Stimulated activated memory B cell treated with anti-CD40 and anti-IgM and Interleukin-4, amounts not matched to agents 10 μg/mL and 1 μg/mL and 100 μg/mL, for 72 hours (primary cell): ENCODE measurements around the gene GRWD1.

Source experiments
- ATAC-seq: fragments of 150-1000 bp; cut with Tn5 transposase; 2 replicates; pipeline ENCODE4 v1.10.0; 2021
- H3K27ac Mint-ChIP-seq: one replicate; pipeline ENCODE4 v1.8.0; 2022; ENCODE audit warnings: mild to moderate bottlenecking, mixed read lengths
- H3K27me3 Mint-ChIP-seq: one replicate; pipeline ENCODE4 v1.8.0; 2022; ENCODE audit warnings: mixed read lengths
- H3K36me3 Mint-ChIP-seq: one replicate; pipeline ENCODE4 v1.8.0; 2022; ENCODE audit warnings: mixed read lengths
- H3K4me1 Mint-ChIP-seq: one replicate; pipeline ENCODE4 v1.8.0; 2022; ENCODE audit warnings: mixed read lengths
- H3K4me3 Mint-ChIP-seq: one replicate; pipeline ENCODE4 v1.8.0; 2022; ENCODE audit warnings: mild to moderate bottlenecking, moderate library complexity, mixed read lengths
- H3K9me3 Mint-ChIP-seq: one replicate; pipeline ENCODE4 v1.8.0; 2022; ENCODE audit warnings: mixed read lengths

Gene GRWD1

DNA sequence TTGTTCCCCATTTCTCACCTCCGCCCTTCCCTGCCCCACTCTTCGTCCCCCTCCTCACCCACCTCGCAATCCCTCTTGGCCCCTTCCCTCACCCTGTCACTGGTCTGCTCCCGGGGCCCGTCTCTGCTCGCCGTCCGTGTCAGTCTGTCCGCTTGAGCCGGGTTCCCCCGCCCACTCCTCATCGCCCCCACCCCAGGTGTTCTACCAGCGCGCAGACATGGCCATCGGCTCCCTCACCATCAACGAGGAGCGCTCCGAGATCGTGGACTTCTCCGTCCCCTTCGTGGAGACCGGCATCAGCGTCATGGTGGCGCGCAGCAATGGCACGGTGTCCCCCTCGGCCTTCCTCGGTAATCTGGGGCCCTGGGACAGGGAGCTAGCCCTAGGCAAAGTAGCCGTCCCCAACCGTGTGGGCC, 30.0 kb upstream of the GRWD1 start:
- ATAC-seq: no peak
- Mint-ChIP-seq H3K36me3 (no peaks in the 10 kb centered on the region), H3K27ac (no peak overlapping the region), H3K4me1 (peaks cover 21% of the 10 kb centered on the region), H3K4me3 (no peak overlapping the region), H3K9me3 (no peaks in the 10 kb centered on the region), H3K27me3 (peaks cover 67% of the 10 kb centered on the region)

DNA sequence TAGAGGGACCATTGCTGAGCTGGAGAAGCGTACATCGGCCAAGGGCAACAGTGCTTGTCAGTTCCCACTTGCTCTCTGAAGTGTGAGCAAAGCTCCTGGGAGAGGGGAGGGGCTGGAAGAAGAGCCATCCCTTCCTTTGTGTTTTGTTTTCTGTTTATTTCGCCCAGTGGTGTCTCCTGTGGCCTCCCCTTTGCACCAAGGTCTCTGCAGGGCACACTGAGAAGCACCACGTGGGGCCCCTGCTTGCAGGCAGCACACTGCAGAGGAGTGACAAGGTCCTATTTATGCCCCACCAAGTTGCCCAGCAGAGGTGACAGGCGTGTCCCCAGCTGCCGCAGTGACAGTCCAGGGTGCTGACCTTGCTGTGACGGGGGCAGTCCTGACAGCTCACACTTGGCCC, 28.4 kb upstream of the GRWD1 start:
- H3K4me1 Mint-ChIP-seq: peaks cover 21% of the 10 kb centered on the region
- no peak overlapping the region for H3K4me3 Mint-ChIP-seq
- H3K36me3 Mint-ChIP-seq: no peaks in the 10 kb centered on the region
- H3K27ac Mint-ChIP-seq: no peak overlapping the region
- no peak for ATAC-seq
- H3K9me3 Mint-ChIP-seq: no peaks in the 10 kb centered on the region
- H3K27me3 Mint-ChIP-seq: peaks cover 59% of the 10 kb centered on the region

DNA sequence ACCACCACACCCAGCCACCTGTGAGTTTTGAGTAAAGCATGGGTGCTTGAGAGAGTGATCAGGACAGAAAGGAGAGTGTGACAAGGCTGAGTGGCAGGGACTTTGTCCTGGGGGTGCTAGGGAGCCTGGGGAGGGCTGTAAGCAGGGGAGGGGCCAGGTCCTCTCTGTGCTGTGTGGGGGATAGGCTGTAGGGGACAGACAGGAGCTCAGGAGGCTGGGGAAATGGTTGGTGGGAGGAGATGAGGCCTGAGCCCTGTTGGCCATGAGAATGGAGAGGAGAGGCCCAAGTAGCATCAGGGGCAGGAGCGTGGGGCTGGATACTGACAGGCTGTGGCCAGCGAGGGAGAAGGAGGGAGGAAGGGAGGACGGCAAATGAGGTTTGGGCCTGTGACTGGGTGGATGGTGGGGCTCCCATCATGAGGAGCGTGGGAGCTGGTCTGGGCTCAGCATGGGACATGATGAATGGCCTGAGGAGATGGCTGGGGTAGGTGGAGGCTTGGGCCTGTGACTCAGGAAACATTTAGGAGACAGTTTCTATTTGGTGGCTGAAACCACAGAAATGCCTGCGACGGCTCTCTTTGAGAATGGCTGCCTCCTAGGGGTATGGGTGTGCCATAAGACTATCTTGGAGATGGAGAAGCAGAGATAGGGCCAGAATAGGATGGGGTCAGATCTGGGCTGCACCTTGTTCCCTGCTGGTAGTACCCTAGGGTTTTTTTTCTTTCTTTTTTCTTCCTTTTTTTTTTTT, 27.3 kb upstream of the GRWD1 start:
- Mint-ChIP-seq H3K4me1 (peaks cover 21% of the 10 kb centered on the region), H3K27ac (peak overlapping the region; percentile 81), H3K36me3 (no peaks in the 10 kb centered on the region), H3K27me3 (peaks cover 56% of the 10 kb centered on the region), H3K4me3 (peak overlapping the region; percentile 79), H3K9me3 (no peaks in the 10 kb centered on the region)
- ATAC-seq: no peak

DNA sequence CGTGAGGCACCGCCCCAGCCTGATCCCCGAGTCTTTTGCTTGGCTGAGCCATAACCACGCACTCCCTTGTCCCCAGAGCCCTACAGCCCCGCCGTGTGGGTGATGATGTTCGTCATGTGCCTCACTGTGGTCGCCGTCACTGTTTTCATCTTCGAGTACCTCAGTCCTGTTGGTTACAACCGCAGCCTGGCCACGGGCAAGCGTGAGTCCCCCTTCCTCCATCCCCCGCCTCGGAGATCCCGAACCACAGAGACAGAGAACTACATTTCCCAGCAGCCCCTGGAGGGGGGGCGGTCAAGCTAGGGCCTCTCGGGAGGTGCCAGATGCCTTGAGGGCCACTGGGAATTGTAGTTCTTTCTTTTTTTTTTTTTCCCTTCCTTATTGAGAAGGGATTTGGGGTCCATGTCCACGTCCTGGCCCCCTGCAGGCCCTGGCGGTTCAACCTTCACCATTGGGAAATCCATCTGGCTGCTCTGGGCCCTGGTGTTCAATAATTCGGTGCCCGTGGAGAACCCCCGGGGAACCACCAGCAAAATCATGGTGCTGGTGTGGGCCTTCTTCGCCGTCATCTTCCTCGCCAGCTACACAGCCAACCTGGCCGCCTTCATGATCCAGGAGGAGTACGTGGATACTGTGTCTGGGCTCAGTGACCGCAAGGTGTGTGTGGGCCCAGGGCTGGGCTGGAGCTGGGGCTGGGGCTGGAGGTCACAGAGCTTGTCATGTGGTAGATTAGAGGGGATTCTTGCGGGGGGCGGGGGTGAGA, 26.4 kb upstream of the GRWD1 start:
- peak; percentile 91 for ATAC-seq
- no peaks in the 10 kb centered on the region for H3K36me3 Mint-ChIP-seq
- H3K9me3 Mint-ChIP-seq: no peaks in the 10 kb centered on the region
- peaks cover 22% of the 10 kb centered on the region for H3K4me1 Mint-ChIP-seq
- H3K27ac Mint-ChIP-seq: peak overlapping the region; percentile 81
- H3K27me3 Mint-ChIP-seq: peaks cover 47% of the 10 kb centered on the region
- peak overlapping the region; percentile 79 for H3K4me3 Mint-ChIP-seq

DNA sequence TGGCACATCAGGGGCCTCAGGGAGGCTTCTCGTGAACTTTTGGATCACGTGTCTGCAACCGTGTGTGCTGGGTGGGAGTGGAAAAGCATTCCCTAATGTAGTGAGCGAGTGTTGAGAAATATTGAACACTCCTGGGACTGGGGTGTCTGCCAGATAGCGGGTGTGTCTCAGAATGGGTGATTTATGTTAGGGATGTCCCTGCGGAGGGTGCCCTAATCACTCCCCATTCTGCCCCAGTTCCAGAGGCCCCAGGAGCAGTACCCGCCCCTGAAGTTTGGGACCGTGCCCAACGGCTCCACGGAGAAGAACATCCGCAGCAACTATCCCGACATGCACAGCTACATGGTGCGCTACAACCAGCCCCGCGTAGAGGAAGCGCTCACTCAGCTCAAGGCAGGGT, 24.2 kb upstream of the GRWD1 start:
- no peak overlapping the region for H3K4me3 Mint-ChIP-seq
- no peak overlapping the region for H3K27ac Mint-ChIP-seq
- peaks cover 25% of the 10 kb centered on the region for H3K4me1 Mint-ChIP-seq
- no peaks in the 10 kb centered on the region for H3K36me3 Mint-ChIP-seq
- peaks cover 25% of the 10 kb centered on the region for H3K27me3 Mint-ChIP-seq
- ATAC-seq: no peak
- H3K9me3 Mint-ChIP-seq: no peaks in the 10 kb centered on the region

DNA sequence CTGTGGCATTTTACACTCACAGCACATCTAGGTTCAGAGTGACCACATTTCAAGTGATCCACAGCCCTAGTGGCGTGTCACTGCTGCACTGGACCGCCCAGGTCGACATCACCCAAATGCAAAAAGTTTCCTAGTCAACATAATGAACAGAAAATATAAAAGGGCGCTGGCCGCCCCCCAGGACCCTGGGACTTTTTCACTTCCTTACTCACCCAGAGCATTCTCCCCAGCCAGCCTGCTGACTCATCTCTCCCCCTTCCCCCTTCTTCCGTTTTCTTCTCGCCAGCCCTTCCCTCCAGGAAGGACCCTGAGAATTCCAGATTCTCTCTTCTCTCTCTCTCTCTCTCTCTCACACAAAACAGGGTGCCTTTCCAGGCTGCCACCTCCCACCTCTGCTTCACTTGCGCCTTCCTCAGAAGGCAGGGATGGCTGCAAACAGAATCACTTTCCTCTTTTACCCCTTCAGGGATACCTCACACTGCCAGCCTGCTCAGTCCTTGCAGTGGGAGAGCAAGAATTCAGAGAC, 21.0 kb upstream of the GRWD1 start:
- H3K9me3 Mint-ChIP-seq: no peaks in the 10 kb centered on the region
- H3K36me3 Mint-ChIP-seq: no peaks in the 10 kb centered on the region
- peak overlapping the region; percentile 44 for H3K27ac Mint-ChIP-seq
- H3K4me1 Mint-ChIP-seq: peaks cover 10% of the 10 kb centered on the region
- no peaks in the 10 kb centered on the region for H3K27me3 Mint-ChIP-seq
- peak overlapping the region; percentile 37 for H3K4me3 Mint-ChIP-seq
- ATAC-seq: peak; percentile 84

DNA sequence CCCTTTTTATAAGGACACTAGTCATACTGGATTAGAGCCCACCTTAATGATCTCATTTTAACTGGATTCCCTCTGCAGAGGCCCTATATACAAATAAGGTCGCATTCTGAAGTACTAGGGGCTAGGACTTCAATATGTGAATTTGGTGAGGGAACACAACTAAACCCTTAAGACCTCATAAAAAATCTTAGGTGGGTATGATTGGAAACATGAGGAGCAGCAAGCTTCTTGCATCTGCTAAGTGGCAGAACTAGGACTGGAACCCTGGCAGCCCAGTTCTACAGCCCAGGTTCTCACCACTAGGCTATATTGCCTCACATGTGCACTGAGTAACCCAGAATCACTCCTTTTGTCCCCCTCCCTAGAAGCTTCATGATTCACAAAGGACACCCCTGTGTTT, 17.1 kb upstream of the GRWD1 start:
- H3K27me3 Mint-ChIP-seq: peaks cover 11% of the 10 kb centered on the region
- peaks cover 10% of the 10 kb centered on the region for H3K4me1 Mint-ChIP-seq
- no peaks in the 10 kb centered on the region for H3K36me3 Mint-ChIP-seq
- no peaks in the 10 kb centered on the region for H3K9me3 Mint-ChIP-seq
- no peak overlapping the region for H3K27ac Mint-ChIP-seq
- no peak for ATAC-seq
- H3K4me3 Mint-ChIP-seq: no peak overlapping the region

DNA sequence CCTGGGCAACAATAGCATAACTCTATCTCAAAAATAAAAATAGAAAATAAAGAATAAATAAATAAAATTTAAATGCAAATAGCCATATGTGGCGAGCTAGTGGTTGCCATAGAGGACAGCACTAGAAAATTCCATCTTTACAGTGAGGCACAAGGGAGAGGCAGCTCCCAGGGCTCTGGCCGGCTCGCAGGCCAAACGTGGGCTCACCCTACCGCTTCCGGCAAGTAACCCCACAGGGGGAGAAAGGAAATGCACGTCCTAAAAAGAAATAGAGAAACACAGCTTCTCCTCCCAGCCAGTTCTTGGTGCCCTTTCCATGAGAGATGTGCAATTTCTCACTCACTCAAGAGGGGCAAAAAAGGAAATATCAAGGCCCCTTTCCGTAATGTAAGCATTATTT, 12.4 kb upstream of the GRWD1 start:
- Mint-ChIP-seq H3K4me3 (no peak overlapping the region), H3K27ac (no peak overlapping the region), H3K36me3 (no peaks in the 10 kb centered on the region), H3K27me3 (peaks cover 41% of the 10 kb centered on the region), H3K9me3 (no peaks in the 10 kb centered on the region), H3K4me1 (no peaks in the 10 kb centered on the region)
- no peak for ATAC-seq

DNA sequence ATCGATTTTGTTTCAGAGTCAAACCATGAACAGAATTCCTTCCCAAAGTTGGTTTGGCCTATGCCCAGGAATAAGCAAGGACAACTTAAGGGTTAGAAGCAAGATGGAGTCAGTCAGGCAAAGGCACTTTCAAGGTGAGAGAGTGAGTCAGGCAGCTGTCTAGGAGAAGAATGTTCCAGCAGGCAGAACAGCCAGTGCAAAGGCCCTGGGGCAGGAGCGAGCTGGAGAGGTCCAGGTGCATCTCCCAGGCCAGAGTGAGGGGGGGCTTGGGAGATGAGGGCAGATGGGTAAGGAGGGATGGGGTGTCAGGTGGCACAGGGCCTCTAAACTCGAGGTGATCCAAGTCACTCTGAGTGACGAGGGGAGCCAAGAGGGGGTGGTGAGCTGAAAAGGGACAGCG, 9.2 kb upstream of the GRWD1 start:
- Mint-ChIP-seq H3K4me3 (no peak overlapping the region), H3K27ac (no peak overlapping the region), H3K4me1 (no peaks in the 10 kb centered on the region), H3K9me3 (no peaks in the 10 kb centered on the region), H3K27me3 (peaks cover 49% of the 10 kb centered on the region), H3K36me3 (no peaks in the 10 kb centered on the region)
- ATAC-seq: no peak

DNA sequence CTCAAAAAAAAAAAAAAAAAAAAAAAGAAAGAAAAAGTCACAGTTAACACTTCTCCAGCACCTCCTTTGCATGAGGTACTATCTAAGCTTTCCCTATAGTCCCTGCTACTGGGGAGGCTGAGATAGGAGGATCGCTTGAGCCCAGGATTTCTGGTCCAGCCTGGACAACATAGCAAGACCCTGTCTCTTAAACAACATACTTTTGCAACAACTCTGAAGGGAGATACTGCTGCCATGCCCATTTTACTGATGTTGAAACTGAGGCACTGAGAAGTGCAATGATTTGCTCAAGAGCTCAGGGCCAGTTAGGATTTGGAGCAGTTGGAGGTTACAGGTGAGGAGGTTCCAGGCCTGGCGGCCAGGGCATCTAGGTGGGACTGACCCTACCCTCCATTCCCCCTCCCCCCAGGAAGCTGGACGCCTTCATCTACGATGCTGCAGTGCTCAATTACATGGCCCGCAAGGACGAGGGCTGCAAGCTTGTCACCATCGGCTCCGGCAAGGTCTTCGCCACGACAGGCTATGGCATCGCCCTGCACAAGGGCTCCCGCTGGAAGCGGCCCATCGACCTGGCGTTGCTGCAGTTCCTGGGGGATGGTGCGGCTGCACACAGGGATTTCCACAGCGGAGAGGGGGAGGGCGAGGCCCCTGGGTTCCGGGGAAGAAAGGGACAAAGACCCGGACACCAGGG, 4.3 kb upstream of the GRWD1 start:
- peak overlapping the region; percentile 52 for H3K4me3 Mint-ChIP-seq
- peaks cover 48% of the 10 kb centered on the region for H3K27me3 Mint-ChIP-seq

DNA sequence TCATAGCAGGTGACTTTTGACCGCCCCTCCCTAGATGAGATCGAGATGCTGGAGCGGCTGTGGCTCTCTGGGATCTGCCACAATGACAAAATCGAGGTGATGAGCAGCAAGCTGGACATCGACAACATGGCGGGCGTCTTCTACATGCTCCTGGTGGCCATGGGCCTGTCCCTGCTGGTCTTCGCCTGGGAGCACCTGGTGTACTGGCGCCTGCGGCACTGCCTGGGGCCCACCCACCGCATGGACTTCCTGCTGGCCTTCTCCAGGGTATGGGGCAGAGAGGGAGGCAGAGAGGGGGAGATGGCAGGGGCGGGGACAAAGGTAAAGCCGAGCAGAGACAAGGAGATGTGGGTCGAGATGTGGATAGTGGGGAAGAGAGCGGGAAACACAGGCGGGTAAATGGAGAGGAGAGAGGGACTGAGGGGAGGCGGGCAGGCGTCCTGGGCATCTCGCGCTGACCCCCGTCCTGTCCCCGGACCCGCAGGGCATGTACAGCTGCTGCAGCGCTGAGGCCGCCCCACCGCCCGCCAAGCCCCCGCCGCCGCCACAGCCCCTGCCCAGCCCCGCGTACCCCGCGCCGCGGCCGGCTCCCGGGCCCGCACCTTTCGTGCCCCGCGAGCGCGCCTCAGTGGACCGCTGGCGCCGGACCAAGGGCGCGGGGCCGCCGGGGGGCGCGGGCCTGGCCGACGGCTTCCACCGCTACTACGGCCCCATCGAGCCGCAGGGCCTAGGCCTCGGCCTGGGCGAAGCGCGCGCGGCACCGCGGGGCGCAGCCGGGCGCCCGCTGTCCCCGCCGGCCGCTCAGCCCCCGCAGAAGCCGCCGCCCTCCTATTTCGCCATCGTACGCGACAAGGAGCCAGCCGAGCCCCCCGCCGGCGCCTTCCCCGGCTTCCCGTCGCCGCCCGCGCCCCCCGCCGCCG, 3.4 kb upstream of the GRWD1 start:
- H3K9me3 Mint-ChIP-seq: no peaks in the 10 kb centered on the region
- H3K4me1 Mint-ChIP-seq: peaks cover 28% of the 10 kb centered on the region
- H3K4me3 Mint-ChIP-seq: peak overlapping the region; percentile 52
- H3K27ac Mint-ChIP-seq: no peak overlapping the region
- no peak for ATAC-seq
- H3K36me3 Mint-ChIP-seq: no peaks in the 10 kb centered on the region
- H3K27me3 Mint-ChIP-seq: peaks cover 39% of the 10 kb centered on the region

More for the DNA sequence above, 4.3 kb upstream of the GRWD1 start:
- ATAC-seq: no peak
- Mint-ChIP-seq H3K4me1 (peaks cover 25% of the 10 kb centered on the region), H3K36me3 (no peaks in the 10 kb centered on the region), H3K27ac (no peak overlapping the region), H3K9me3 (no peaks in the 10 kb centered on the region)

DNA sequence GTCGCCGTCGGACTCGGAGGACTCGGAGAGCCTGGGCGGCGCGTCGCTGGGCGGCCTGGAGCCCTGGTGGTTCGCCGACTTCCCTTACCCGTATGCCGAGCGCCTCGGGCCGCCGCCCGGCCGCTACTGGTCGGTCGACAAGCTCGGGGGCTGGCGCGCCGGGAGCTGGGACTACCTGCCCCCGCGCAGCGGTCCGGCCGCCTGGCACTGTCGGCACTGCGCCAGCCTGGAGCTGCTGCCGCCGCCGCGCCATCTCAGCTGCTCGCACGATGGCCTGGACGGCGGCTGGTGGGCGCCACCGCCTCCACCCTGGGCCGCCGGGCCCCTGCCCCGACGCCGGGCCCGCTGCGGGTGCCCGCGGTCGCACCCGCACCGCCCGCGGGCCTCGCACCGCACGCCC, 2.5 kb upstream of the GRWD1 start:
- Mint-ChIP-seq H3K4me3 (no peak overlapping the region), H3K36me3 (peaks cover 3% of the 10 kb centered on the region), H3K9me3 (no peaks in the 10 kb centered on the region), H3K4me1 (peaks cover 31% of the 10 kb centered on the region), H3K27me3 (peaks cover 30% of the 10 kb centered on the region), H3K27ac (no peak overlapping the region)
- no peak for ATAC-seq

DNA sequence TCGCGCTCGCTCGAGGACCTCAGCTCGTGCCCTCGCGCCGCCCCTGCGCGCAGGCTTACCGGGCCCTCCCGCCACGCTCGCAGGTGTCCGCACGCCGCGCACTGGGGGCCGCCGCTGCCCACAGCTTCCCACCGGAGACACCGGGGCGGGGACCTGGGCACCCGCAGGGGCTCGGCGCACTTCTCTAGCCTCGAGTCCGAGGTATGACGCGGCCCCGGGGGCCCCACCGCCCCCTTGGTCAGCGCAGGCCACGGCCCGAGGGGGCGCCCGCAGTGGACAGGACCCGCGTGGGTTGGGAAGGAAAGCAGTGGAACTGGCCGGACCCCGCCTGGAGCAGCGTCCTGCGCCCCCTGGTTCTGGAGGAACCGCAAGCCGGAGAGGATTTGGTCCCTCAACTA, 2.1 kb upstream of the GRWD1 start:
- no peak overlapping the region for H3K27ac Mint-ChIP-seq
- H3K9me3 Mint-ChIP-seq: no peaks in the 10 kb centered on the region
- ATAC-seq: no peak
- peaks cover 27% of the 10 kb centered on the region for H3K27me3 Mint-ChIP-seq
- H3K4me3 Mint-ChIP-seq: no peak overlapping the region
- peaks cover 36% of the 10 kb centered on the region for H3K4me1 Mint-ChIP-seq
- H3K36me3 Mint-ChIP-seq: peaks cover 7% of the 10 kb centered on the region

DNA sequence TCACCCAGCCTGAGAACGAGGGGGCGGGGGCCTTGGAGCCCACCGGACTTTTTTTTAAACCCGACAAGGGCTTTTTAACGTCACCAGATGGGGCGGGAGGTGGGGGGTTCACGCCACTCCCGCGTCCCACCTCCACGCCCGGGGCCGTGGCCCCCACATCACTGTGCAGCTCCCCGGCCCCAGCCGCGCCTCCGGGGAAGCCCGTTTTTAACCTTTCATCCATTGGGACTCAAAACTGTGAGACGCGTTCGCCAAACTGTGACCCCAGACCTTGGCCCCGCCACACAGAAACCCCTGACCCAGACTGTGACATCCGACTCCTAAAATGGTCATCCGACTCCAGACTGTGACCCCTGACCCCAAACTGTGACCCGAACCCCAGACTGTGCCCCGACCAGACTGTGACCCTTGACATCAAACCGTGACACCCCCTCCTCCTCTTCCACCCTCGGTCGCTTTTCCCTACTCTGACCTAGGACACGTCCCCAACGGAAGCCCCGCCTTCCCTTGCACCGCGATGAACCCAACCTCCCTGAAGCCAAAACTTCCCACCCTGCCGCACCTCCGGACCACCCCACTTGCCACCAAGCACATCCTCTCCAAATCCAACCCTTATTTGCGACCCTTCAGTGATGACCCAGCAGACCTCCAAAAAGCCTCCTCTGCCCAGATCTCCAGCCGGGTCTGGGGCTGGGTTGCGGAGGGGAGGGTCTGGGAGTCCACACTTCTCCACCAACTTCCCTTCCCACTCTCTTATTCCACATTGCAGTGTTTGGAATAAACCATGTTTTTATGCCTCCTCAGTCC, 1.5 kb upstream of the GRWD1 start:
- Mint-ChIP-seq H3K4me1 (peaks cover 42% of the 10 kb centered on the region), H3K27ac (peak overlapping the region; percentile 98), H3K9me3 (no peaks in the 10 kb centered on the region), H3K36me3 (peaks cover 13% of the 10 kb centered on the region), H3K27me3 (peaks cover 27% of the 10 kb centered on the region), H3K4me3 (peak overlapping the region; percentile 96)
- ATAC-seq: no peak
